ENCODE results near the gene DEPDC5. TPM values are rescaled to one million over a fixed set of nuclear protein-coding genes. Genes with fewer than 3 reads are reported as not detected.

Gene DEPDC5
- polyA plus RNA-seq, 1 experiment, result 14.3 TPM

GRCh38 chr22:31951194-31952093, 197.6 kb downstream of the DEPDC5 start:
- no peak for DNase-seq (ENCODE audit: low read depth, low spot score)
- CTCF ChIA-PET, result interaction anchor here (2.3 to 2.5 kb wide), 2 partner anchors 19 to 286 kb away, joined by 13 to 17 read pairs; no protein-coding TSS in a partner anchor
- POLR2A ChIA-PET, result interaction anchor here (1.3 kb wide), 1 partner anchor 321 kb away, joined by 4 read pairs; no protein-coding TSS in a partner anchor
- peak overlapping the region; percentile 49 for H3K27ac ChIP-seq (ENCODE audit: low read depth, low read length)
- TF ChIP-seq, protein P1, sequence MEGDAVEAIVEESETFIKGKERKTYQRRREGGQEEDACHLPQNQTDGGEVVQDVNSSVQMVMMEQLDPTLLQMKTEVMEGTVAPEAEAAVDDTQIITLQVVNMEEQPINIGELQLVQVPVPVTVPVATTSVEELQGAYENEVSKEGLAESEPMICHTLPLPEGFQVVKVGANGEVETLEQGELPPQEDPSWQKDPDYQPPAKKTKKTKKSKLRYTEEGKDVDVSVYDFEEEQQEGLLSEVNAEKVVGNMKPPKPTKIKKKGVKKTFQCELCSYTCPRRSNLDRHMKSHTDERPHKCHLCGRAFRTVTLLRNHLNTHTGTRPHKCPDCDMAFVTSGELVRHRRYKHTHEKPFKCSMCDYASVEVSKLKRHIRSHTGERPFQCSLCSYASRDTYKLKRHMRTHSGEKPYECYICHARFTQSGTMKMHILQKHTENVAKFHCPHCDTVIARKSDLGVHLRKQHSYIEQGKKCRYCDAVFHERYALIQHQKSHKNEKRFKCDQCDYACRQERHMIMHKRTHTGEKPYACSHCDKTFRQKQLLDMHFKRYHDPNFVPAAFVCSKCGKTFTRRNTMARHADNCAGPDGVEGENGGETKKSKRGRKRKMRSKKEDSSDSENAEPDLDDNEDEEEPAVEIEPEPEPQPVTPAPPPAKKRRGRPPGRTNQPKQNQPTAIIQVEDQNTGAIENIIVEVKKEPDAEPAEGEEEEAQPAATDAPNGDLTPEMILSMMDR (IDR thresholded peaks at IDR 0.05; ENCODE audit: low read depth, low read length), result no peak
- H3K27me3 ChIP-seq (ENCODE audit: control insufficient read depth, insufficient read depth, low read length), result no peaks in the 10 kb centered on the region
- no peaks in the 10 kb centered on the region for H3K9me3 ChIP-seq (ENCODE audit: control insufficient read depth, insufficient read depth, low read length)
- no peak overlapping the region for H3K4me3 ChIP-seq (ENCODE audit: low read depth, low read length)

- TF ChIP-seq, protein P1 (IDR thresholded peaks at IDR 0.05; ENCODE audit: low read depth, low read length), result 0 out of 2 replicates have a peak, but pooled peaks have one; percentile 13
- ChIA-PET POLR2A (no interaction called here), CTCF (no interaction called here)
- no peaks in the 10 kb centered on the region for H3K27me3 ChIP-seq (ENCODE audit: control insufficient read depth, insufficient read depth, low read length)
- H3K9me3 ChIP-seq (ENCODE audit: control insufficient read depth, insufficient read depth, low read length), result no peaks in the 10 kb centered on the region
- no peak overlapping the region for H3K4me3 ChIP-seq (ENCODE audit: low read depth, low read length)
- DNase-seq (ENCODE audit: low read depth, low spot score), result no peak
- peak overlapping the region; percentile 49 for H3K27ac ChIP-seq (ENCODE audit: low read depth, low read length)
These were observed 198.2 kb downstream of the DEPDC5 start for GRCh38 chr22:31952094-31952401.

GRCh38 chr22:31952472-31952871, 198.7 kb downstream of the DEPDC5 start:
- H3K9me3 ChIP-seq (ENCODE audit: control insufficient read depth, insufficient read depth, low read length), result no peaks in the 10 kb centered on the region
- POLR2A ChIA-PET, result no interaction called here
- TF ChIP-seq, protein P1 (IDR thresholded peaks at IDR 0.05; ENCODE audit: low read depth, low read length), result no peak
- H3K27me3 ChIP-seq (ENCODE audit: control insufficient read depth, insufficient read depth, low read length), result no peaks in the 10 kb centered on the region
- DNase-seq (ENCODE audit: low read depth, low spot score), result peak; percentile 49
- no peak overlapping the region for H3K27ac ChIP-seq (ENCODE audit: low read depth, low read length)
- CTCF ChIA-PET, result interaction anchor here (1.4 to 7.5 kb wide), 2 partner anchors 18 to 287 kb away, joined by 9 to 40 read pairs; no protein-coding TSS in a partner anchor
- H3K4me3 ChIP-seq (ENCODE audit: low read depth, low read length), result no peak overlapping the region

DNA sequence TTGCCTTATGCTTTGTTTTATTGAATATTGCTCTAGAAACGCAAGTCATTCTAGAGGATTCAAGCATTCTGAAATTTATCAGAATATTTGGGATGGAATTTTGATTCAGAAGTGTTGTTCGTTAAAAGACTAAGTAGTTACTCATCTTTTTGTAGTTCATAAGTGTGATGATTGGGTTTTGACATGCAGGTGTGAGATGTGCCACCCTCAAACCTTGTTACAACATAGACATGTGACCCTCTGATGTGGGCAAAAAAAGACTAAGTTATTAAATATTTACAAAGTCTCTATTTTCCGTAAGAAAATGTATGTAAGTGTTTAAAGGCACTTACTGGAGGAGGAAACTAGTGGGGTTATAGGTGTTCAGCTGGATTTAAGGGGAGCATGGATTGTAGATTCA, 199.4 kb downstream of the DEPDC5 start:
- no peak overlapping the region for H3K27ac ChIP-seq (ENCODE audit: low read depth, low read length)
- ChIA-PET CTCF (interaction anchor here (1.4 to 7.5 kb wide), 2 partner anchors 17 to 288 kb away, joined by 9 to 40 read pairs; no protein-coding TSS in a partner anchor), POLR2A (no interaction called here)
- H3K4me3 ChIP-seq (ENCODE audit: low read depth, low read length), result no peak overlapping the region
- H3K9me3 ChIP-seq (ENCODE audit: control insufficient read depth, insufficient read depth, low read length), result no peaks in the 10 kb centered on the region
- TF ChIP-seq, protein P1 (IDR thresholded peaks at IDR 0.05; ENCODE audit: low read depth, low read length), result no peak
- no peaks in the 10 kb centered on the region for H3K27me3 ChIP-seq (ENCODE audit: control insufficient read depth, insufficient read depth, low read length)
- no peak for DNase-seq (ENCODE audit: low read depth, low spot score)

Measured in AG04450 (cell line).